A549 treated with dexamethasone at 1 μM for 4 hours (cell line): ENCODE measurements around the gene NR1H3. TPM values are rescaled to one million over a fixed set of nuclear protein-coding genes. Genes with fewer than 3 reads are reported as not detected.

Source experiments
- total RNA-seq: library from RNA; stranded (reverse); fragments of 200-300 nt; extraction: Qiagen RNA extraction; gene quantifications from 5 replicates; pipeline ENCODE4 v1.2.3, GENCODE V29; 2022

Gene NR1H3
- total RNA-seq: 9.0 to 11.8 TPM (median 9.6 TPM) in 5 replicates

GRCh38 chr11:47257517-47258316, at the start of gene NR1H3:
TSS of gene NR1H3 (plus strand) at chr11:47257996. CDS start at chr11:47259217, 1,221 bp downstream.

GRCh38 chr11:47248664-47249377, 9.0 kb upstream of the NR1H3 start, which contains the start of gene ACP2:
TSS of gene ACP2 (minus strand) at chr11:47248814. CDS start at chr11:47248789, 25 bp downstream.

GRCh38 chr11:47269829-47270305, 12.1 kb downstream of the NR1H3 start, which contains the start of gene MADD:
TSS of gene MADD (plus strand) at chr11:47270133.

Other genes starting within 250 kb of the NR1H3 start
- gene ARFGAP2, start 81.1 kb upstream of the NR1H3 start, total RNA-seq: 26.4 to 29.9 TPM (median 27.8 TPM) in 5 replicates
- 20.9 to 27.3 TPM (median 24.2 TPM) in 5 replicates for gene PACSIN3, start 71.6 kb upstream of the NR1H3 start, total RNA-seq
- 69.1 to 82.1 TPM (median 75.9 TPM) in 5 replicates for gene DDB2, start 43.0 kb upstream of the NR1H3 start, total RNA-seq
- gene ACP2, start 9.2 kb upstream of the NR1H3 start, total RNA-seq: 20.9 to 25.0 TPM (median 22.3 TPM) in 5 replicates
- gene MADD, start 12.1 kb downstream of the NR1H3 start, total RNA-seq: 15.7 to 21.2 TPM (median 20.2 TPM) in 5 replicates
- gene MYBPC3, start 94.7 kb downstream of the NR1H3 start, total RNA-seq: 0.05 to 0.08 TPM (median 0.07 TPM) in 5 replicates
- gene SPI1, start 120.6 kb downstream of the NR1H3 start, total RNA-seq: 0.19 to 0.21 TPM in 2 of 5 replicates, not detected in the others
- gene SLC39A13, start 150.6 kb downstream of the NR1H3 start, total RNA-seq: 39.8 to 57.0 TPM (median 45.8 TPM) in 5 replicates
- 178 to 243 TPM (median 193 TPM) in 5 replicates for gene PSMC3, start 168.4 kb downstream of the NR1H3 start, total RNA-seq
- 0.15 to 0.32 TPM in 2 of 5 replicates, not detected in the others for gene RAPSN, start 191.1 kb downstream of the NR1H3 start, total RNA-seq